DMS53 (cell line): ENCODE results near the gene KRTAP10-7.
"Not testable (repeated sequence)": the region's sequence is repeated elsewhere in the genome, so short reads cannot be mapped to it uniquely, and the experiment has no call there.

Source experiments
- DNase-seq: peaks from one replicate; lab custom pipeline; 2025; lab: John Stamatoyannopoulos, UW

Gene KRTAP10-7

DNA sequence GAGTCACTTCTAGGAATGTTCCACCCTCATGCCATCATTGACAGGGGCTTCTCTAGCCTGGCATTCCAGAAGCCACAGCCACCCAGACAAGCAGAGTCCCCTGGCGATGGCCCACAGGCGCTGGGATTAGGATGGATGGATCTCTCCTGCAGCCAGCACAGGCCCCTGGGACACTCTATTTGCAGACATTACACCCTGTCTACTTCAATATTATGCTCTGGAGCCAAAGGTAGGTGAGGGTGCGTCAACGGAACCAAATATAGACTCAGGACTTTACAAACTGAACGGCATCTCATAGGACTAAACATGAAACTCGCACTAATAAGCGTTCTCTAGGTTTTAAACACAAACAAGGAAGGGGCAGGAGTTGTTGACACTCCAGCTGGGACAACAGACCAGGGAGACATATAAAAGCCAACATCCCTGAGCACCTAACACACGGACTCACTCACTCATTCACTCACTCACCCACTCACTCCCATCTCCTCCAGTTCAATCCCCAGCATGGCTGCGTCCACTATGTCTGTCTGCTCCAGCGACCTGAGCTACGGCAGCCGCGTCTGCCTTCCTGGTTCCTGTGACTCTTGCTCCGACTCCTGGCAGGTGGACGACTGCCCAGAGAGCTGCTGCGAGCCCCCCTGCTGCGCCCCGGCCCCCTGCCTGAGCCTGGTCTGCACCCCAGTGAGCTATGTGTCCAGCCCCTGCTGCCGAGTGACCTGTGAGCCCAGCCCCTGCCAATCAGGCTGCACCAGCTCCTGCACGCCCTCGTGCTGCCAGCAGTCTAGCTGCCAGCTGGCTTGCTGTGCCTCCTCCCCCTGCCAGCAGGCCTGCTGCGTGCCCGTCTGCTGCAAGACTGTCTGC lies at the start of gene KRTAP10-7:
Gene KRTAP10-7 (plus strand): TSS at position 480 of the 861 bp plus-strand sequence. CDS start 25 bp downstream, at position 505.
- peak; percentile 21 for DNase-seq

DNA sequence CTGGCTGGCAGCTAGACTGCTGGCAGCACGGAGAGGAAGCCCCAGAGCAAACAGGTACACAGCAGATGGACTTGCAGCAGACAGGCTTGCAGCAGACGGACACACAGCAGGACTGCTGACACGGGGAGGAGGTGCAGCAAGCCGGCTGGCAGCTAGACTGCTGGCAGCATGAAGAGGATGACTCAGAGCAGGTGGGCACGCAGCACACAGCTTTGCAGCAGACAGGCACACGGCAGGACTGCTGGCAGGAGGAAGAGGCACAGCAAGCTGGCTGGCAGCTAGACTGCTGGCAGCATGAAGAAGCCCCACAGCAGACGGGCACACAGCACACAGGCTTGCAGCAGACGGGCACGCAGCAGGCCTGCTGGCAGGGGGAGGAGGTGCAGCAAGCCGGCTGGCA lies 49.6 kb upstream of the KRTAP10-7 start:
- DNase-seq: peak; percentile 64

GRCh38 chr21:44551340-44551961 lies 48.9 kb upstream of the KRTAP10-7 start, which contains the start of gene KRTAP10-2:
TSS of gene KRTAP10-2 (minus strand) at chr21:44551505. CDS start at chr21:44551458, 47 bp downstream.
- DNase-seq: peak; percentile 60

GRCh38 chr21:44552136-44552535 lies 48.3 kb upstream of the KRTAP10-7 start:
- DNase-seq: no peak

- DNase-seq: no peak
Measured at GRCh38 chr21:44552681-44553080, 47.7 kb upstream of the KRTAP10-7 start.

DNA sequence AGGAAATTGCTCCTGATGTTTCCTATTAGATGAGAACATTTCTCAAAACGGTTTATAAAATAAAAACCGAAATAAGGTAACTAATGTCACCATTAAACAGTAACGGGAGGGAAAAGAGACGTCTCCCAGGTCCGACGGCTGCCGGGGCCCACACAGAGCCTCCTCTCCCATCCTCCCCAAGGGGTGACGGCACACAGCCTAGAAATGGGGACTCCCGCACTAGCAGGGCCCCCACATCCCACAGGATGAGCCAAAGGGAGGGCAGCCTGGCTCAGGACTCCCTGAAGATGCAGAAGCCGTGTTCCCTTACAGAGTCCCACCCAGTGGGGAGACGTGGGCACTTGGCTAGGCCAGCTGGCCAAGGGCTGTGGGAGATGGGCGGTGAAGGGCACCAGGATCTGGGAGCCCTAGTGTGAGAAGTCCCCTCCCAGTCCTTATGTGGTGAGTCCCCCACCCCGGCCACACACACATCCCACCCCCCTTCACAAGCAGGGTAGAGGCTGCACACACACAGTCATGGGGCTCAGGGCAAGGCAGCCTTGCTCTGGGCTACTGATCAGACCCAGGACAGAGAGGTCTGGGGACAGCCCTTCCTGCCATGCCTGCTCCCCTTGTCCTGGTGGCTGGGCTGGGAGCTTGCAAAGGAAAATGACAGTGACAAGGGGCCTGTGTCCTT lies 45.1 kb upstream of the KRTAP10-7 start:
- DNase-seq: no peak

GRCh38 chr21:44556879-44557278 lies 43.5 kb upstream of the KRTAP10-7 start:
- DNase-seq: peak; percentile 46

GRCh38 chr21:44557491-44558328 lies 42.7 kb upstream of the KRTAP10-7 start:
- no peak for DNase-seq

DNA sequence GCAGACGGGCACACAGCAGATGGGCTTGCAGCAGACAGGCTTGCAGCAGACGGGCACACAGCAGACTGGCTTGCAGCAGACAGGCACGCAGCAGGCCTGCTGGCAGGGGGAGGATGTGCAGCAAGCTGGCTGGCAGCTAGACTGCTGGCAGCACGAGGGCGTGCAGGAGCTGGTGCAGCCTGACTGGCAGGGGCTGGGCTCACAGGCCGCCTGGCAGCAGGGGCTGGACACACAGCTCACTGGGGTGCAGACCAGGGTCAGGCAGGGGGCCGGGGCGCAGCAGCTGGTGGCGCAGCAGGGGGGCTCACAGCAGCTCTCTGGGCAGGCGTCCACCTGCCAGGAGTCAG lies 42.1 kb upstream of the KRTAP10-7 start:
- not testable (repeated sequence) for DNase-seq

DNA sequence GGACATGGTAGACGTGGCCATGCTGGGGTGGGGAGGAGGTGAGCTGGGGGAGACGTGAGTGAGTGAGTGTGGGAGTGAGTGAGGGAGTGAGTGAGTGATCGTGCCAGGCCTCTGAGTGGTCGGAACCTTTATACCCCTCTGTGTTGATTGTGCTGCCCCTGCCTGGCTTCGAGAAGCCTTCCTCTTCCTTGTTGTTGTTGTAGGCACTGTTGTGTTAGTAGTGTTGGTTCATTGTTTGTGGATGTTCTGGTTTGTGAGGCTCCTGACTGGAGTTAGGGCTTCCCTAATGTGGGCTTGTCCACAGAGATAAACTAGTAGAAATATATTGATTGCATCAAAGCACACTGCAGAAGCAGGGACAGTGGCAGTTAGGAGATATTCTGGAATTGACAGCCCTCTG lies 41.7 kb upstream of the KRTAP10-7 start, which contains the start of gene KRTAP10-3:
Gene KRTAP10-3 (minus strand): TSS at position 101 of the 400 bp plus-strand sequence. CDS start 80 bp downstream, at position 21.
- no peak for DNase-seq

GRCh38 chr21:44564099-44564498 lies 36.3 kb upstream of the KRTAP10-7 start:
- no peak for DNase-seq

- no peak for DNase-seq
Measured at GRCh38 chr21:44564886-44565598, 35.4 kb upstream of the KRTAP10-7 start.

DNA sequence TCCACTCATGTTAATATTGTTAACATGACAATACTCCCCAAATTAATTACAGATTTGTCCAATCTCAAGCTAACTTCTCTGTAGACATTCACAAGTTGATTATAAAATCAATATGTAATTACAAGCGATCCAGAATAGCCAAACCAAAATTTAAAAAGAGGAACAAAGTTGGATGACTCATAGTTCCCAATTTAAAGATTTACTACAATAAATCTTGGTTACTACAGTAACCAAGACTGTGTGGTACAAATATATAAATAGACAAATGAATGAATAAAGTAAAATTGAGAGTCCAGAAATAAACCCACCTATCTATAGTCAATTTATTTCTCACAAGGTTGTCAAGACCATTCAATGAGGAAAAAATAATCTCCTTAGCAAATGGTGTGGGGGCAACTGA lies 34.0 kb upstream of the KRTAP10-7 start:
- DNase-seq: no peak

DNA sequence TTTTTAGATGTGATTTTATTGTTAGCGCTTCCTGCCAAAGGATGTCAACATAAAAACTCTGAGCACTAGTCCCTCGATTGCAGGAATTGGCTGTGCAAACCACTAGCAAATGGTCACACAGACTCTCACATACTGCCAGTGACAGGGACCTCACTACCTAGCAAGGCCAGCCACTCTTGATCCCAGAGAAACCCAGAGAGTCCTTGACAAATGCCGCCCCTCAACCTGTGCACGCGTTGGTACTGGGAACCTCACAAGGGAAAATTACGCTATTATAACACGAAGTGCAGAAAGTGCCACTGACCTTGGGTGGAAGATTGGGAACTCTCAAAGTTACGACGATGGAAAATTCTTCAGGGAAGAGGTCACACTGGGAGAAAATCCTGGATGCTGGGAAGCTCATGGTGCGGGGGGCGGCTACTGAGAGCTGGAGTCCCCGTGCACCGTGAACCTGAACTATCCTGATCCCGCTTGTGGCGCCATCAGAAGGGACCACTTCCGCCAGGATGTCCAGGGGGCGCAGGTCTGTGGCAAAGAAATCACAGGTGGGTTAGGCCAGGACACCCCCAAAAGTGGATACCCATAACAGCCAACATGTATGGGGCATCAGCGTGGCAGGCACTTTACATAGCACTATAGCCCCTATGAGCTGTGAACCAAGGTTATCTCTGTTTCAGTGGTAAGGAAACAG lies 32.8 kb upstream of the KRTAP10-7 start:
- DNase-seq: no peak

DNA sequence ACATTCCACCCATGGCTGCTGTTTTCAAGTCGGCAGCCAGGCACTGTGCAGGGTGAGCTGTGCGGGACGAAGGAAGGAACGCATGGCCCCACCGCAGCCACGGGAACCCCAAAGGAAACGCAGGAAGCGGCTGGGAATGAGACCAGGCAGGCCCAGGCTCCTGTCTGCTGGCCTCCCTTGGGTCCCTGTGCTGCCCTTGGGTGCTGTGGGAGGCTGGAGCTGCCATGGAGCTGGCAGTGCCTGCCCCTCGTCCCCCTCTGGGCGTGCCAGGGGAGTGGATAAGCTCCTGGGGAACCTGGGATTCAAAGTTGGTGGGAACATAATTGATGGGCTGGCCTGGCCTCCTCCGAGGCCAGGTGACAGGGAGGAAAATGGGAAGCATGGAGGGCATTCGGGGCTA lies 32.1 kb upstream of the KRTAP10-7 start:
- no peak for DNase-seq

- peak; percentile 58 for DNase-seq
Measured at GRCh38 chr21:44568667-44569556, 31.5 kb upstream of the KRTAP10-7 start.

GRCh38 chr21:44569861-44570517 lies 30.4 kb upstream of the KRTAP10-7 start:
- DNase-seq: no peak

- DNase-seq: peak; percentile 34
Measured at GRCh38 chr21:44571296-44571695, 29.1 kb upstream of the KRTAP10-7 start.
